Heart right ventricle (tissue), 16 donors: Measurements from ENCODE around the gene SHB. TPM values are rescaled to one million over a fixed set of nuclear protein-coding genes. Genes with fewer than 3 reads are reported as not detected.

Source experiments
- ATAC-seq, 8 donors: fragments of 200-7000 bp; cut with Tn5 transposase; one replicate each; pipeline ENCODE4 v1.9.1; 2020; ENCODE audit warnings: mild to moderate bottlenecking in 8 of 8, moderate library complexity in 8 of 8, moderate number of reproducible peaks in 1 of 8
- DNase-seq, 2 donors: peaks; one replicate each; pipeline ENCODE4 v3.0.0-alpha.2; 2020
- H3K27ac ChIP-seq, 10 donors: fragments of 200-600 bp; sonication (generic) in 2 of 10; one replicate each; pipeline versions ENCODE4 v1.5.0 to v1.8.0; 2020 to 2022; ENCODE audit warnings: mild to moderate bottlenecking in 3 of 10
- H3K27me3 ChIP-seq, 7 donors: fragments of 200-600 bp; one replicate each; pipeline ENCODE4 v1.8.0; 2021 to 2022; ENCODE audit warnings: mild to moderate bottlenecking in 2 of 7
- H3K36me3 ChIP-seq, 9 donors: fragments of 200-600 bp; sonication (generic) in 1 of 9; one replicate each; pipeline versions ENCODE4 v1.5.0 to v1.8.0; 2020 to 2022; ENCODE audit warnings: mild to moderate bottlenecking in 2 of 9
- H3K4me1 ChIP-seq, 9 donors: fragments of 200-600 bp; sonication (generic) in 1 of 9; one replicate each; pipeline versions ENCODE4 v1.5.0 to v1.8.0; 2020 to 2022; ENCODE audit warnings: mild to moderate bottlenecking in 4 of 9
- H3K4me3 ChIP-seq, 10 donors: fragments of 200-600 bp; sonication (generic) in 2 of 10; one replicate each; pipeline versions ENCODE4 v1.5.0 to v1.8.0; 2020 to 2022; ENCODE audit warnings: mild to moderate bottlenecking in 7 of 10, moderate library complexity in 2 of 10
- H3K9me3 ChIP-seq, 11 donors: fragments of 200-600 bp in 10 of 11; sonication (generic) in 2 of 11; one replicate each; pipeline versions ENCODE4 v1.5.0 to v1.8.0; 2013 to 2022; ENCODE audit warnings: mild to moderate bottlenecking in 2 of 11, control low read depth in 1 of 11, moderate library complexity in 1 of 11
- WGBS, 2 donors: extraction: QIAGEN DNeasy Blood & Tissue Kit; methylation state at CpG; one replicate each; pipeline ENCODE4 v1.1.7; 2013; ENCODE audit warnings: inconsistent platforms in 1 of 2; 5-methylcytosine and 5-hydroxymethylcytosine counted together
- intact Hi-C, 10 donors: fragments of 100-400 bp; cut with DNase I; formaldehyde crosslinking; loops; one replicate each; pipeline versions ENCODE4 v1.11.1 to v1.14.2; 2022
- polyA plus RNA-seq, 2 donors: library from polyadenylated mRNA; stranded (reverse); fragments of 200-250 nt; gene quantifications; one replicate each; pipeline ENCODE4 v1.2.3, GENCODE V29; 2013
- total RNA-seq, 10 donors: library from RNA; stranded (reverse); fragmentation: NEBNext Ultra II Directional in 3 of 10; extraction: Animal tissue kit (Norgen Biotek cat#: 25700) in 3 of 10; gene quantifications; one replicate each; pipeline versions ENCODE4 v1.2.1 to v1.2.4, GENCODE V29; 2021 to 2023
- TF ChIP-seq, protein P1 (sequence below), 9 donors: fragments of 200-600 bp; sonication (generic) in 2 of 9; IDR thresholded peaks; one replicate each; pipeline versions ENCODE4 v1.5.0 to v1.8.0; 2021 to 2022; ENCODE audit warnings: antibody characterized with exemption in 9 of 9, mild to moderate bottlenecking in 5 of 9, moderate library complexity in 1 of 9
- donor health status: Arrhythmogenic right ventricular cardiomyopathy.
- donor health status: ischemic (EF 13 %, LVEDD 7.1; RV severe dilation, severe dysfunction).
- donor health status: healthy with polysubstance abuse.
- donor health status: DM: no; HTN: yes; CAD: no.
- donor health status: DM: no; HTN: no; CAD: no.
- donor health status: ischemic (EF 25% LVEDD 6.9; RV normal size, moderate dysfunction).
- donor health status: ischemic (EF 25% LVEDD 5.7; RV mildly dilated, moderate dysfunction).
- donor health status: healthy.
- donor health status: DM: yes; HTN: yes; CAD: no.
- donor health status: Ischemic cardiomyopathy.
- donor health status: ischemic (EF 35%, LVEDD 5.7; RV mildly dilated, moderate dysfunction).
- donor health status: nonischemic (EF 11% LVEDD 7.7; RV severe dilation, severe dysfunction).
- donor health status: DM: yes; HTN: yes; CAD: no.
- donor health status: PGD.
- donor health status: ischemic (EF 29% LVEDD 5.4; RV normal size, mild dysfunction).
- donor health status: nonischemic (EF 23%, LVEDD 6.1; RV moderate dilation, normal function).

SHB gene
- total and polyA plus RNA-seq, 12 donors: 5.7 to 26.6 (median 18.0) TPM

DNA sequence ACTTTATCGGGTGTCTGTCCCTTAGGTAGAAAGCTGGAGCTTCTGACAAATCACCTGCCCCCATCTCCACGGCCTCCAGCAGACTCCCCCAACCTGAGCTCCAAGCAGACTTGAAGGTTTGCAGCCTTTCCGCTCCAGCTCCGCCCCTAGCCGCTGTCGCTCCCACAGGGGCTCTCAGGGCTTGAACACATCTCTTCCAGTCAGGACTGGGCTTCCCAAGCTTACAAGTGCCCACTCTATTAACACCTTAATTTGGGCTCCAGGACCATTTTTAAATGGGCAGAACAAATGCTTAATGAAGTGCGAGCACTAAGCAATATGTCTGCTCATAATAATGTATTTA, 147.9 kb downstream of the SHB start:
- intact Hi-C loops: loop anchor here in 3 of 10 donors (1.0 to 10.0 kb wide), 3 partner anchors 8 to 144 kb away; partner anchors contain the start of gene SHB (in 1 of the 3)
- H3K4me1 ChIP-seq: peaks cover 7 to 50% (median 18%) of the 10 kb centered on the region in 9 donors

DNA sequence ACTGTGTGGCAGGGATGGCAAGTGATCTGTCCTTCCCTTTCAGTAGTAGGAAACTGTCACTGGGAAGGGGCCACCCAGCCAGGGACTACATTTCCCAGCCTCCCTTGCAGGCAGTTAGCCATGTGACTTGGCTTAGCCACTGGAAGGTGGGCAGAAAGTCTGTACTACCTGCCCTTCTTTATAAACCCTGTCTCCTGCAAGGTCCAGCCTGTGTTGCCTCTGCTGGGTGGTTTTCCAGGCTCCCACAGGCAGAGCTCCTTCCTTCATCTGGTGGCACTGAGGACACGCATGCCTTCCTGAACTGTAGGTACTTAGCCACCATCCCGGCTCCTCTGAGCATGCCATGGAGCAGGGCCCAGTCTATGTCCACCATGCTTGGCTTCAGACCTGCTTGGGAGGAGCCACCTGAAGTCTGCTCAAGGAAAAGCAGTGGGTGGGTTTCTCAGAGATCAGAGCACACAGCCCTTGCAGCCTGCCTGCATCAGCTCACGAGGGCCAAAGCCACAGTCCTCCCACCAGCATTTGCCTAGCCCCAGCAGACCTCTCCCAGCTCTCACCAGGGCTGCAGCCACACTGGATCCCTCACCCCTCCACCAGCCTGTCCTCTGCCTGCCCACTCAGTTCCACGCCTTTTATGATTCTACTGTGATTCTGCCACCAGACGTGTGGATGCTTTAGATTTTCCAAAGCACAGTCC, 148.4 kb downstream of the SHB start:
- Histone ChIP-seq H3K9me3 (no peaks in the 10 kb centered on the region), H3K27me3 (no peaks in the 10 kb centered on the region), H3K27ac (no peak overlapping the region), H3K36me3 (peaks cover 0 to 18% (median 0%) of the 10 kb centered on the region in 9 donors), H3K4me1 (peaks cover 11 to 55% (median 23%) of the 10 kb centered on the region in 9 donors), H3K4me3 (no peak overlapping the region)
- DNase-seq (no peak), ATAC-seq (no peak)
- 93 to 98% methylated on average over 5 of the region's 5 CpGs for WGBS, 2 donors
- intact Hi-C loops: loop anchor here in 3 of 10 donors (1.0 to 10.0 kb wide), 3 partner anchors 9 to 144 kb away; partner anchors contain the start of gene SHB (in 1 of the 3)
- TF ChIP-seq, protein P1, sequence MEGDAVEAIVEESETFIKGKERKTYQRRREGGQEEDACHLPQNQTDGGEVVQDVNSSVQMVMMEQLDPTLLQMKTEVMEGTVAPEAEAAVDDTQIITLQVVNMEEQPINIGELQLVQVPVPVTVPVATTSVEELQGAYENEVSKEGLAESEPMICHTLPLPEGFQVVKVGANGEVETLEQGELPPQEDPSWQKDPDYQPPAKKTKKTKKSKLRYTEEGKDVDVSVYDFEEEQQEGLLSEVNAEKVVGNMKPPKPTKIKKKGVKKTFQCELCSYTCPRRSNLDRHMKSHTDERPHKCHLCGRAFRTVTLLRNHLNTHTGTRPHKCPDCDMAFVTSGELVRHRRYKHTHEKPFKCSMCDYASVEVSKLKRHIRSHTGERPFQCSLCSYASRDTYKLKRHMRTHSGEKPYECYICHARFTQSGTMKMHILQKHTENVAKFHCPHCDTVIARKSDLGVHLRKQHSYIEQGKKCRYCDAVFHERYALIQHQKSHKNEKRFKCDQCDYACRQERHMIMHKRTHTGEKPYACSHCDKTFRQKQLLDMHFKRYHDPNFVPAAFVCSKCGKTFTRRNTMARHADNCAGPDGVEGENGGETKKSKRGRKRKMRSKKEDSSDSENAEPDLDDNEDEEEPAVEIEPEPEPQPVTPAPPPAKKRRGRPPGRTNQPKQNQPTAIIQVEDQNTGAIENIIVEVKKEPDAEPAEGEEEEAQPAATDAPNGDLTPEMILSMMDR (IDR thresholded peaks at IDR 0.05): no peak

More for the DNA sequence above, 147.9 kb downstream of the SHB start:
- no peak for ATAC-seq
- Histone ChIP-seq H3K36me3 (peaks cover 0 to 18% (median 0%) of the 10 kb centered on the region in 9 donors), H3K9me3 (no peaks in the 10 kb centered on the region), H3K27me3 (no peaks in the 10 kb centered on the region), H3K4me3 (no peak overlapping the region), H3K27ac (no peak overlapping the region)
- 91 to 92% methylated on average over 7 of the region's 7 CpGs for WGBS, 2 donors
- TF ChIP-seq, protein P1 (IDR thresholded peaks at IDR 0.05): no peak
- DNase-seq: no peak

DNA sequence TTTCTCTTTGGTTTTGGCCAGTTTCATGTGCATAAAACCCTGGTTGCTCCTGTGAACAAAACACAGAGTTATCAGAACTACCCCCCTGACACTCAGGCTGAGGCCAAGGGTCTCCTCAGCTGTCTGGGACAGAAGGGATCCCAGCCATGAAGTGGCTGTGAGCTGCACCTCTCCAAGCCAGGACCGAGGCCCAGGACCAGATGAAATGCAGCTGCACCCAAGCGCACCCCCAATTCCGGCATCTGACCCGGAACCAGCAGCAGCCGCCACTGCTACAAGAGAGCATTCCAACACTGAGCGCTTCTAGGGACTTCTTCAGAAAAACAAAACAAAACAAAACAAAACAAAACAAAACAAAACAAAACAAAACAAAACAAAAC, 149.1 kb downstream of the SHB start:
- ATAC-seq (no peak), DNase-seq (no peak)
- intact Hi-C loops: loop anchor here in 9 of 10 donors (2.0 to 10.0 kb wide), 12 partner anchors 19 to 475 kb away; partner anchors contain the start of genes SHB (in 5 of the 9) and ALDH1B1 (in 1 of the 9)
- Histone ChIP-seq H3K27me3 (no peaks in the 10 kb centered on the region), H3K27ac (no peak overlapping the region), H3K4me3 (no peak overlapping the region), H3K9me3 (no peaks in the 10 kb centered on the region), H3K36me3 (peaks cover 0 to 18% (median 0%) of the 10 kb centered on the region in 9 donors), H3K4me1 (peaks cover 11 to 62% (median 28%) of the 10 kb centered on the region in 9 donors)
- 86 to 94% methylated on average over 6 of the region's 6 CpGs for WGBS, 2 donors
- TF ChIP-seq, protein P1 (IDR thresholded peaks at IDR 0.05): no peak

DNA sequence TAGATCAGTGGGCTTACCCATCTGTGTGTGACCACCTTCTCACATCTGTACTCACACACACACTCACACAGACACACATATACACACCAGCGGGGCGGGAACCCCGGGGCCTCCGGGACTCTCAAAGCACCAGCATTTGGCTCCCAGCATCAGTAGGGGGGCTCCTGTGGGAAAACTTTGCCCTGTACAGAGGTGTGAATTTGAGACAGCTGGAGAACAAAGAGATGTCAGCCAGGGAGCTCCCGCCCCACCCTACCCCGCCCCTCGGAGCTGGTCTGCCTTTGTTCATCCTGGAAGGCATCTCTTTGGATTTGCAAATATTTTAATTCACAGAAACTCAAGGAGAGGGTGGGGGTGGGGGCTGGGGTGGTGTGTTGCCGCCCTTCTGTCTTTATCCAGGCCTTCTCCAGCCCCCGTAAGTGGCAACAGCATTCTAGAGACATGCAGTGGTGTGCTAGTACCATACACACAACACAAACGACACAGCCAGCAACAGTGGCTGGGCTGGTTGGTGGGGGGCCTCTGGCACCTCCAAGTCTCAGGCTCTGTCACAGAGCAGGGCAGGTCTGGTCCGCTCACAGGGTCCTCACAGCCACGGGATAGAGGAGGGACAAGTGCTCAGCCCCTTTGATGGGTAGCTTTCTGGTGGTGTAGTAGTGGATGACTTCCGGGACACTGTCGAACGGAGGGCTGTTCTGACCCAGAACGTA, 149.6 kb downstream of the SHB start:
- 90 to 91% methylated on average over 16 of the region's 16 CpGs for WGBS, 2 donors
- intact Hi-C loops: loop anchor here in 7 of 10 donors (2.0 to 10.0 kb wide), 11 partner anchors 19 to 475 kb away; partner anchors contain the start of genes SHB (in 4 of the 7) and ALDH1B1 (in 1 of the 7)
- Histone ChIP-seq H3K27ac (no peak overlapping the region), H3K36me3 (peaks cover 0 to 18% (median 0%) of the 10 kb centered on the region in 9 donors), H3K9me3 (no peaks in the 10 kb centered on the region), H3K4me1 (peaks cover 11 to 66% (median 31%) of the 10 kb centered on the region in 9 donors), H3K4me3 (no peak overlapping the region), H3K27me3 (no peaks in the 10 kb centered on the region)
- no peak for DNase-seq
- TF ChIP-seq, protein P1 (IDR thresholded peaks at IDR 0.05): no peak
- no peak for ATAC-seq
